HG03575 (cell line): Measurements from ENCODE around the gene PDZD8.
A peak's percentile ranks its signal among the peaks of the same experiment; 100 is the strongest.

Experiments used
- ATAC-seq: cut with Tn5 transposase; IDR thresholded peaks from one replicate; pipeline ENCODE4 v1.9.1; 2021; ENCODE audit not compliant: unreplicated experiment, insufficient number of reproducible peaks, low FRiP score; ENCODE audit errors: extremely low read depth

The PDZD8 gene

DNA sequence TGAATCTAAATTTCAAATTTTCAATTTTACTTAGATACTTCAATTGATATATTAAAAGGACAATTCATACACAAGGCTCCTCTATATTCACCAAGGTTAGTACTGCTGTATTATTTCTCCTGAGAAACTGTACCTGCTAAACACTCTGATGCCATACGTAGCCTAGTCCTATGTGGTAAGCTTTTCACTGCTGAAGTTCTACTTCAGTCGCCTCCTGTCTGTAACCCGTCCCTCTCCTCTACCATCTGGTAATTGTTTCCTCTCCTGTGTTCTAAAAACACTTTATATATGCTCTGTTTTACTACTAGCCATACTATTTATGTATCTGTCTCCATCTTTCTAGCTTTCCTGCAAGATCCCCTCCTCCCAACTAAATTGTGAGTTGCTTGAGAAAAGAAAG lies 20.2 kb downstream of the PDZD8 start:
- no peak for ATAC-seq

GRCh38 chr10:117353684-117354083 lies 21.6 kb downstream of the PDZD8 start:
- ATAC-seq = no peak

DNA sequence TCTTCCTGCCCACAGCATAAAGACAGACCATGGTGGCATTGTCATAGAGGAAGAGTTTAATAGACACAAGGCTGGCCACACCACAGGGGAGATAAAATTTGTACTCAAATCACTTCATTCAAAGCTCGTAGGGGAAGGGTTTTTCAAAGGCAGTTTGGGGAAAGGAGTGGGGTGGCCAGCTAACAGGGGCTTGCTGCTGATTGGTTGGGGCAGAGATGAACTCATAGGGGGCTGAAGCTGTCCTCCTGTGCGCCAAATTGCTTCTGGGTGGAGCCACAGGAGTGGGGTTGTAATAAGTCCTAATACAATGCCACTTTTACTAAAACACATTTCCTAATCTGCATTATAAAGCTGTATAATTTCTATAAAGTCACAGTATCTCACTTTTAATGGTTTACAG lies 22.5 kb downstream of the PDZD8 start:
- ATAC-seq = no peak

GRCh38 chr10:117351996-117352395 lies 23.2 kb downstream of the PDZD8 start:
- no peak for ATAC-seq

DNA sequence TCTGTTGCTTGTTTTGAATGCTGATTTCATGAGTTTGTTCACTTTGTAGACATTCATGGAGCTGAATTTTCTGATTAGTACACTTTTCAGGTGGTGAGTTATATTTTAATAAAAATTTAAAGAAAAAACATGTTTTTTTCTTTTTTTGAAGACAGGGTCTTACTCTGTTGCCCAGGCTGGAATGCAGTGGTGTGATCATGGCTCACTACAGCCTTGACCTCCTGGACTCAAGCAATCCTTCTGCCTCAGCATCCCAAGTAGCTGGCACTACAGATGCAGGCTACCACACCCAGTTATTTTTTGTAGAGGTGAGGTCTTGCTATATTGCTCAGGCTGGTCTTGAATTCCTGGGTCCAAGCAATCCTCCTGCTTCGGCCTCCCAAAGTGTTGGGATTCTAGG lies 23.7 kb downstream of the PDZD8 start:
- ATAC-seq = no peak

GRCh38 chr10:117350909-117351308 lies 24.3 kb downstream of the PDZD8 start:
- peak; percentile 61 for ATAC-seq

DNA sequence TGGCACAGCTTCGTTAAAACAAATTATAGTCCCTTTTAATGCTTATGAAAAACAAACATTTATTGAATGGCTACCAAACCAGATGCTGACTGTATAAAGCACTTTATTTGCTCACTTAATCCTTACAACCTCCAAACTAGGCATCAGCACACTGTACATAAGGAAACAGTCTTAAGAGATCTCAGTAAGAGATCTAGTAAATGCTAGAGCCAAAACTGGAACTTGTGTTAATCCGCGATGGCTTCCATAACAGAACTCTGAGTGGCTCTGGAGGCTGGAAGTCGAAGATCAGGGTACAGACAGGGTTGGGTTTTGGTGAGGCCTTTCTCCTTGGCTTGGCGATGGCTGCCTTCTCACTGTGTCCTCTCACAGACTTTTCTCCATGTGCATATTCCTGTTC lies 27.0 kb downstream of the PDZD8 start:
- ATAC-seq = no peak

DNA sequence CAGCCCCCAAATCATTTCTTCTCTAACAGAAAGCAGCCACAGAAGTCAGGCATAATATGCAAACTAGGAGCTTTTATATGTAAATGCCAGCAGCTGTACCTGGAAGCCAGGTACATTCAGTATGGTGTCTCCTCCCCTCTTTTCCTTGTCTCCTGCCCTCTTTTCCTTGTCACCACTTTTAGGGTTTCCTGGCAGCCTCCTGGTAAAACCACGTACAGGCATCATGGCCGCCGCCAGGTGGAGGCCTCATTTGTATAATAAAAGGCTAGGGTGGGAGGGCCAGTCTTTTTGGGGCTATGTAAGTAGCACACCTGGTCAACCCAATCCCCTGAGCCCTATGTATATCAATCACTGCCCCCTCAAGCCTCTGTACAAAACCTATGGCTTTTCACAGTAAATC lies 28.7 kb downstream of the PDZD8 start:
- ATAC-seq = no peak

DNA sequence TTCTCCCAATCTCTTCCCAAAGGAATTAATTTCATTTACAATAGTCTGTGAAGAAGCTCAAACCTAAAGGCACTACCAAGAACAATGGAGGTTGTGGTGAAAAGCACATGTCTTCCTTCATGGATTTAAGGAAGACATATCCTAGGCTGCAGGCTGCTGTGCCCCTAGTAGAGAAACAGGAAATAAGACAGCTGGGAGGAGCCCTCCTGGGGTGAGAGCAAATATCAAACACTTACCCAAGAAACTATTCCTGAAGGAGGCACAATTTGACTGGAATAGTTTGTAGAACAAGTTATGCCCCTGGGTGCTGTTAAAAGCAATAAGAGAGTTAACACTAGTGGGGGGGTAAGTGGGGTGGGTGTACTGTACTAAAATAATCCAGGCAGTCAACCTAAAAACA lies 30.1 kb downstream of the PDZD8 start:
- no peak for ATAC-seq

GRCh38 chr10:117342641-117343040 lies 32.6 kb downstream of the PDZD8 start:
- no peak for ATAC-seq

- ATAC-seq = no peak
These were observed 34.2 kb downstream of the PDZD8 start for GRCh38 chr10:117341061-117341460.

GRCh38 chr10:117339979-117340378 lies 35.3 kb downstream of the PDZD8 start:
- no peak for ATAC-seq

- no peak for ATAC-seq
These were observed 35.7 kb downstream of the PDZD8 start for GRCh38 chr10:117339578-117339977.

DNA sequence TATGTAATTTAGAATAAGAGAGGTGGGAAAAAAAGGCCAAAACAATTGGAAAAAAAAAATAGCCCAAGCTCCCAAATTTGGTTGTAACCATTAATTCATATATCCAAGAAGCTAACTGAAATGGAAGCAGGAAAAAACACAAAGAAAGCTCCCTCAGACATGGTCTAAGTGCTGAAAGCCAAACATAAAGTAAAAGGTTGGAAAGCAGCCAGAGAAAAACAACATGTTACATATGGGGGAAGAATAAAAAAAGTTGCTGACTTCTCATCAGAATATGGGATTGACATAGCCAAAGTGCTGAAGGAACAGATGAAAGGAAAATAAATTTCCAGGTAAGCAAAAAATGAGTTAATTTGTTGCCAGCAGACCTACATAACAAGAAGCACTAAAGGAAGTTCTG lies 40.3 kb downstream of the PDZD8 start:
- ATAC-seq = no peak

GRCh38 chr10:117334066-117334465 lies 41.2 kb downstream of the PDZD8 start:
- no peak for ATAC-seq

DNA sequence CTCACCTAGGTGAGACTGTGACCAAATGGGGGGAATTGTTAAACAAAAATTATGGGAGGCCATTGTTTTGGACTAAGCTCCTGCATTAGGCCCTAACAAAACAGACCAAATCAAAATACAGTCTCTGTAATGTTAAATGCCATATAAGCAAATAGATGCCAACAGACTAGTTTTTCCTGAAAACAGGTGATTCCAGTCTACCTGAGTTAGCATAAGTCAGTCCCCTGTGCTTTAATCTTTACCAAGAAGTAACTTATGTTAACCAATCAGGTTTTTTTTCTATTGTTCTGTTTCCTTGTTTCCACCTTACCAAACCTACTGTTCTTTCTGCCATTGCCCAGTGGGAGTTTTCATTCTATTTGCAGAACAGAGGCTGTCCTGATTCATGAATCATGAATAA lies 48.0 kb downstream of the PDZD8 start:
- no peak for ATAC-seq

DNA sequence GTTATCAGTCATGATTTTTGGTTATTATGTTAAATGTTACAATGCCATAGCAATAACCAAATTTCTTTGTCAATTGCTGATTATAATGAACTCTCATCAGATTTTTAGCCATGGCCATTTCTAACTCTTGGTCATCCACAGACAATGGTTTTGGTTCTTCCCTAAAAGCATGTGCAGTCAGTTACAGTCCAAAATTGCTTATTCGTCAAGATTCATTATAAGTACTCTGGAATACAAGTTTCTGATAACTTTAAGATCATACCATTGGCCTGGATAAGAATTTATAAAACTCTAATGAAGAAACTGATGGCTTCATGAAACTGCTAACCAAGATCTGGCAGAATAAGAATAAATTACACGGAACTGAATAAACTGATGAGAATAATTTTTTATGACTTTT lies 50.9 kb downstream of the PDZD8 start:
- no peak for ATAC-seq

GRCh38 chr10:117322260-117322659 lies 53.0 kb downstream of the PDZD8 start:
- ATAC-seq = no peak

- no peak for ATAC-seq
These were observed 55.1 kb downstream of the PDZD8 start for GRCh38 chr10:117320050-117320665.

DNA sequence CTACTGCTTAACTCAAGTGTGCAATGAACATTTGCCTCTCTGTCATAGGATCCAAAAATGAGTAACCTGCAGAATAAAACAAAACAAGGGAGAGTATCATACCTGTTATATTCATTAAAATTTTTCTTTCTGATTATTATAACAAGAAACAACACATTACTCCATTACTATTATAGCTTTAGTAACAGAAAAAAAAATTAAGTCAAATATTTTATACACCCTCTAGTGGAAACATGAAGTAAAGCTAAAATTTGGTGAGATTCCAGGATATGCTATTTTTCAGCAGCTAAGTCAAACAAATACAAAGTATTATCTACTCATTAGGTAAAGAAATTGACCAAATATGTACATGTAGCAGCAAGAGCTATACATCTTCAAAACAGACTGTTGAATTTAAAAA lies 56.3 kb downstream of the PDZD8 start:
- ATAC-seq = no peak

DNA sequence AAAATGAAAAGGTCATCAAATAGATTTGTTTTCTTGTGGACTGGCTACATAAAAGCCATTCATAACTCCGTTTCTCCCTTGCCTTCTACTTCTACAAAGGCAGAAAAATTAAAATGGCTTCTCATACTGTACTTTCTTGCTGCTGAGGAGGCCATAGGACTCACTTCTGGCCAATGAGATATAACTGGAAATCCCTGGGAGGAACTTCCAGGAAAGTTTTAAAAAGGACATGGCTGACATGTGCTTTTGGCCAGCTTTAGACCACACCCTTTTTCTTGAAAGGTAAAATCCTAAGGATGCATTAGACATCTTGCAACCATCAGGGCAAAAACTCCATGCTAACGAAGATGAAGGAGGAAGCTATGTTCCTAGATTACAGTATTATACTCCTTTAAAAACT lies 58.5 kb downstream of the PDZD8 start:
- no peak for ATAC-seq
